GM18502 (cell line): ENCODE data around the gene C17orf58.
"Not testable (repeated sequence)": the region's sequence is repeated elsewhere in the genome, so short reads cannot be mapped to it uniquely, and the experiment has no call there.

Experiments
- ATAC-seq: cut with Tn5 transposase; IDR thresholded peaks from one replicate; pipeline ENCODE4 v1.9.1; 2021; ENCODE audit warnings: mild to moderate bottlenecking; ENCODE audit not compliant: unreplicated experiment, poor library complexity

Gene C17orf58

DNA sequence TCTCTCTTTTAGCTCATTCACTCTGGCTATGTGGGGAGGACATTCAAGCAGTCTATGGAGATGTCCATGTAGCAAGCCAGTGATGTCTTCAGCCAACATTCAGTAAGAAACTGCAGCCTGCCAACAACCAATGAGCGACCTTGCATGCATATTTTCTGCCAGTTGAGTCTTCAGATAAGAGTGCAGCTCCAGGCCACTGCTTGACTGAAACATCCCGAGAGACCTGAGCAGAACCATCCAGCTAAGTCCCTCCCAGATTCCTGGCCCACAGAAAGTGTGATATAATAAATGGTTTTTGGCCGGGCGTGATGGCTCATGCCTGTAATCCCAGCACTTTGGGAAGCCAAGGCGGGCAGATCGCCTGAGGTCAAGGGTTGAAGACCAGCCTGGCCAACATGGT lies 10.5 kb upstream of the C17orf58 start:
- ATAC-seq, result no peak

DNA sequence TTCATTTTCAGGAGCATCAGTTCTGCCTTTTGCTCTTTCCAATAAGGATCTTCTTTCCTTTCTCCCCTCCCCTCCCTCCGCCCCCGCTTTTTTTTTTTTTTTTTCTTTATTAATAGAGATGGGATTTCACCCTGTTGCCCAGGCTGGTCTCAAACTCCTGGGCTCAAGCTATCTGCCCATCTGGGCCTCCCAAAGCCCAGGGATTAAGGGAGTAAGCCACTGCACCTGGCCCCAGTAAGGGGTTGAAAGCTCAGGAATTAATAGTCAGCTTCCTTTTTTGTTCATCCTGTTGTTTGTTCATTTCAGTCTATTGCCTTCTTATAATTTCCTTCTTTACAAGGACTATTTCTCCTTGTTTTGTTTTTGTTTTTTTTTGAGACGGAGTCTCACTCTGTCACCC lies 7.9 kb upstream of the C17orf58 start:
- no peak for ATAC-seq

DNA sequence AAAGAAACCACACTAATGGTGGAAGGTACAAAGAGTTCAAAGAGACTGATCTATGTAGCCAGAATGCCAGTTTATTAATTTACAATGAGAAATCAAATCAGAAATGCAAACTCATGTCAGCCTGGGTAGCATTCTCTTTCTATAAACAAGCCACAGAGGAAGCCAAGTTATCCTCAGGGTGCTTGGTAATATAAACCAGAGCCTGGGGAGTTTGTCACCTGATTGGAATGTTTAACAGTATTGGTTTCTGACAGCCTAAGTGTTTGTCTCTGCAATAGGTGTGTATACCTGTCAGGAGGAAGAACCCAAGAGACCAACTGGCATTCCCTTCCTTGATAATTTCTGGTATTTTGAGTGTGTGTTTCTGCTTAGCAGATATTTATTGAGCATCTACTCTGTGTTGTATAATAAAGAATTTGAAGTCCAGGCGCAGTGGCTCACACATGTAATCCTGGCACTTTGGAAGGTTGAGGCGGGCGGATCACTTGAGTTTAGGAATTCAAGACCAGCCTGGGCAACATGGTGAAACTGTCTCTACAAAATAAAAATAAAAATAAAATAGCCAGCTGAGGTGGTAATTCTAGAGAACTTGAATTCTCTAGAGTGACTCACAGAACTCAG lies 3.1 kb upstream of the C17orf58 start:
- no peak for ATAC-seq

DNA sequence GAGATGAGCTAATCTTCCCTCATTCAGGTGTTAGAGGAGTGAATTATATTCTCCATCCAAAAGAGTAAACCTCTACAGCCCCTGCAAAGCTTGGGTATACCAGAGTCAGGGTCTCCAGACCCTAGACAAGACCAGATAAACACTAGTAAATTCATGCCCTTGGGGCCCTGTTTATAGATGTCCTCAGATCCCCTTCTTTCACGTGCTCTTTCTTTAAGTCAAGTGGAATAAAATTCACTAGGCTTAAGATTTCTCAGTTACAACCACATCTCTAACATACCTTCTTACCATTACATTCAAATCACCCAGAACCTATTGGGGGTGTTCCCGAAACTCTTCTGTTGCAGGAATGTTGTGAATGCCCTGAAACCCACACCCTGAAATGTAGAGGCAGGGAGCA lies 2.2 kb upstream of the C17orf58 start:
- ATAC-seq, result no peak

DNA sequence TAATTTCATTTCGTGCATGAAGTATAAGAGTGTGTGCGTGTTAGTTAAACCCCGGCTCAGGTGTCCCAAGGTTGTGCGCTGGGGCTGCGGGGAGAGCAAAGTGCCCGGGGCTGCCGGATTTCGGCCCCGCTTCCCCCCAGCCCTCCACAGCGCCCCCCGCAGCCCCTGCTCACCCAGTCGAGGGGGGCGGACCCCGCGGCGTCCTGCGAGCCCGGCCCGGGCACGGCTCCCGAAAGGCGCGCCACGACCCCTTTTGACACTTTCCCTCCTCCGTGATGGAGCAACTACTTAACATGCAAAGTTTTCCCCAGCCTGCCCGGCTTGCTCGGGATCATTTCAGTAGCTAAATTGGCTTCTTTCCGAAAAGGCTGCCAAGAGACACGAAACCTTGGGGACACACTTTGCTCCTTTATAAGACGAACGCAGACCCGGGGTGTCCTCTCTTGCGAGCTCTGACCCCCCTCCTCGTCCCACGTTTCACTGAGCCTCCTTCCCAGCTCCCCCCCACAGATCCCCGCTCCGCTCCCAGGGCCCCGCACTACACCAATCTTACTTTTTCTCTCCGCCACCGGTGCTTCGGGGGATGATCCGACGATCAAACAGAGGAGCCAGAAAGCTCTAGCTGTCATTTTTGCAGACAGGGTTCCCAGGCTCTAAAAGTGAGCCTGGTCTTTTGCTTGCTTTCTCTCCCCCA lies 552 bp downstream of the C17orf58 start:
- ATAC-seq, result no peak

DNA sequence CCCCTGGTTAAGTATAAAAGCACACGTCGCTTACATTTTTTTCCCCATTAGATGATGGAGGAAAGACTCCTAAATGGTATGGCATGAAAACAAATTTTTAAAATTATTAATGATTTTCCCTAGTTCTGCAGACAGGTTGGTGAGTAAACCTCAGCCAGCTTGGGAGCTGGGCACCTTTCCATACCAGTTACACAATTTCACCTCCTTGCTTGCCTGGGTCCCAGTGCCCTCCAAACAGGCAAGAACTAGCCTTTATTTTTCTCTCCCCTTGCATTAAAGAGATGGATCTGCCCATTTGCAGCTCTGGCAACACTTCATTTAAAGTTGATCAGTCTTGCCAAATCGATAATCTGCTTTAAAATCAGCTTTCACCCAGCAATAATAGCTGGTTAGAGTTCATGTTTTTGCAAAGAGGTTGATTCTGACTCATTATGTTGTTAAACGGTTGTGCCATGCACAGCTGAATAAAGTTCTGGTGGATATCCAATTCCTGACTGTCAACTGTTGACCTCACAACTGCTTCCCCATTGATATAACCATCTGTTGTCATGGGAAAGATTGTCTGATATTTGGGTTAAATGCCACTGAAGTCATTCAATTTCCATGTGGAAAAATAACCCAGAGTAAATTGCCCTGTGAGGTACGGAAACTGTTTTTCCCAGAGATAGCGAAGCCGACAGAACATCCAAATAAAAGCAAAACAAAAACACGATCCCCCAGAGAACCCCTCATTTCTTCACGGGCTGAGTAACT lies 1.3 kb downstream of the C17orf58 start:
- no peak for ATAC-seq

DNA sequence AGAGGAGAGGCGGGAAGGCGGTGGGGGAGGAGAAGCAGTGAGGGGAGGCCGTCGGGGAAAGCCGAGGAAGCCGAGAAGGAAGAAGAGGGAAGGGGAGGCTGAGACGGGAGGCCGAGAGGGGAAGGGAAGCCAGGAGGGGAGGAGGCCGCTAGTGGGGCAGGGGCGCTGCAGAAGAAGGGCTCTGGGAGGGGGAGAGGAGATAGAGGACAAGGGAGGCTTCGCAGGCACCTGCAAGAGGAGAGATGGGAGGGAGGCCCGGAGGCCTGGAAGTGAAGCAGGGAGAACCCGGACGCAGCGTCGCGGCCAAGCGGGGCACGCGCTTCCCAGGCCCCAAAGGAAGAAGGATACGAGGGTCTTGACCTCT lies 2.3 kb downstream of the C17orf58 start:
- ATAC-seq, result peak; percentile 2

DNA sequence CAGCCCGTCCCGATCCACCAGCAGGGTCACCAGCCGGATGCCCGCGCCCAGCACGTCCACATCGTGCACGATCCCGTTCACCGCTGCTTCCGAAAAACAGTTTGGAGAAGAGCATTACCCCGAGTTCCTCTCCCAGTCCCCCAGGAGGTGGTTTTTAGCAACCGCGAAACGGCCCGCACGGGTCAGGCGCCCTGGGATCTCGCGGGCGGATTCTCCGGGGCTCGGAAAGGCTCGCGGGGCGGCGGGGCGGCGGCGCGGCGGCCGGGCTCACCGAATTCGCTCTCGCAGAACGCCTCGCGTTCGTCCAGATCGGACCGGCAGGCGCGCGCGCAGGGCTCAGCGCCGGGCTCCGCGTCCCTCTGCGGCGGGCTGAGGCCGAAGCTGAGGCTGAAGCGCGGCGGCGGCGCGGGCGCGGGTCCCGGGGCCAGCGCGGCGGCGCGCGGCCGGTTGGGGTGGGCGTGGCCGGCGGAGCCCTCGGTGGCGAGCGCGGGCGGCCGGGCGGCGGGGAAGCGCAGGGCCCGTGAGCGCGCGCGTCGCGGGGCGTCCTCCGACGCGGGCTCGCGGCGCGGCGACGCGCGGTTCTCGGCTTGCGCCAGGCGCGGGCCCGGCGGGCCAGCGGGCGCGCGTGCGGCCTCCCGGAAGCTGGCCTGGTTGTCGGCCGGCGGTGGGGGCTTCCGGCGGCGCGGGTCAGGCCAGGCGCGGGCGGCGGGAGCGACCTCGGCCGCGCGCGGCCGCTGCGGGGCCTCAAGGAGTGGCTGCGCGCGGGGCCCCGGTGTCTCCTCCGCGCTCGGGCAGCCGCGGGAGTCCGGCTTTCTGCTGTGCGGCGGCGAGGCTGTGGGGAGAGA lies 2.9 kb downstream of the C17orf58 start:
- ATAC-seq, result peak; percentile 82

DNA sequence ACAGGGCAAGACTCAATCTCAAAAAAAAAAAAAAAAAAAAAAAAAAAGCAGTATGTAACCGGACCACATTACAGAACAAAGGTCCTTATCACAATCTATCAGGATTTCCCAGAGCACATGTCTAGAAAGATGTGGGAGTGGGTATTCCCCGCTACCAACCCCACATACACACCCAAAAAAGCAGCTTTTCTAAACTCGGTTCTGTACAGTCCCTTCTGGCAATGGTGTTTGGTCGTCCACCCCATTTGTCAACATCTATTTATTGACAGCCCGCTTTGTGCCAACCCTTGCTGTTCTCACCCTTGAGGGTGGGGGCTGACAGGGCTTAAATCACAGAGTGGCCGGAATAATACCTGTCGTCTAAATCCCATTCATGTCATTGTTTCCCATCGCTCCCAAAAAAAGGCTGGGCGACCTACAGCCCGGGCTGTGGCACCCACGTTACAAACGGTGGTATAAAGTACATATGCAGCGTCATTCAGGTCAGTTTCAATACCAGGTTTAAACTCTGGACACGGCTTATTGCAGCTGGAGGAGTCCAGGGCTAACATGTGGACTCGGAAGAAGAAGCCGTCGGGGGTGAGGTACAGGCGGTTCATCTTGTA lies 3.6 kb downstream of the C17orf58 start:
- ATAC-seq, result no peak

DNA sequence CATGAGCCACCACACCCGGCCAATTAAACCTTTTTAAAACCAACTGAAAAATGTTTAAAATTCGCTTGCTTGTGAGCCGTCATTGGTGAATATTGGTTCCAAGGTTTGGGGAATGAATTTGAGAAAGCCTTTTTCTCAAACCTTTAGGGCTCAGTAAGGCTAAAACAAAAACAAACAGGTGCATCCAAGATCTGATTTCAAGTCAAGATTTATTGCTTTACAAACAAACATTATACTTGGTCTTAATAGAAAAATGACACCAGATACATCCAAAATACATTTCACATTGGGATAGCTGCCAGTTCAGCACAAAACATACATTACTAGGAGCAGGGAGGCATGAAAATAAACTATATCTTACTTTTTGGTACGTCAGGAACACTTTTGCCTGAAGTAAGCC lies 5.4 kb downstream of the C17orf58 start:
- no peak for ATAC-seq

DNA sequence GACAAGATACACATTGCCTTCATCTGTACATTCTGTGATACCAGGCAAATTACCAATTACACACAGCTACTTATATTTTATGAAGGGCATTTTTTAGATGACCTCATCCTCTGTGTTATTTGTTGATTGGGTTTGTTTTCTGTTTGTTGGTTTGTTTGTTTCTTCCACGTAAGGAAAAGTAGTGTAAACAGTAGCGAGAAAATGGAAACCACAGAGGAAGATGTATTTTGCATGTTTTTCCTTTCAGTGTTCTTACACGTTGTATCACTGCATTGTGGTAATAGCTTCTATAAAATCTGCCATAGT lies 12.9 kb downstream of the C17orf58 start:
- ATAC-seq, result no peak

DNA sequence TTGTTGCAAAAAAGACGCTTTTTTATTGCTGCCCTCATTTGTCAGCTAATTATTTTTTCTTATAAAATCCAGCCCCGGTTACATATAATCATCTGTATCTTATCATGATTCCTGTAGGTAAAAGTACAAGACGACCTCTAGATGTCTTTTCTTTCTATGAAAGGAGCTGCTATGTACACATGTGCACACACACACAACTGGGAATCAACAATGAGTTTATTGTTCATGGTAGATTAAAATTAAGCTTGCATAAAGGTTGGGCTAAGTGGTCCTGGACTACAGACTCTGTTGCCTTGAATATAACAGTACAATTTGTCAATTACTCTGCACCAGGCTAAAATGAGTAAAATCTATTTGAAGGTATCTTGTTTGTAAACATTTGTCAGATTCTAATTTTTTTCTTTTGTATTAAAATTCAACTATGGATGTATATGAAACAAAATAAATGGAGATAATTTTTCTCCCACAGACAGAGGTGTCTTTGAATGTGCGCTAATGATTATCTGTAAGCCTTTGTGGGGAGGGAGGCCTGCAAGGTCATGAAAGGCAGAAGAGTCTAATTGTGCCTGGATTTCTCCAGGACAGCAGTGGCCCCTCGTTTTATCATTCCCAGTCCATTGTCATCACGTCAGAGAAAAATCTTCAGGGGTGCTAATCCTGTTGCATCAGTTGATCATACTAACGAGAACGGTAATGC lies 13.4 kb downstream of the C17orf58 start:
- ATAC-seq, result no peak

DNA sequence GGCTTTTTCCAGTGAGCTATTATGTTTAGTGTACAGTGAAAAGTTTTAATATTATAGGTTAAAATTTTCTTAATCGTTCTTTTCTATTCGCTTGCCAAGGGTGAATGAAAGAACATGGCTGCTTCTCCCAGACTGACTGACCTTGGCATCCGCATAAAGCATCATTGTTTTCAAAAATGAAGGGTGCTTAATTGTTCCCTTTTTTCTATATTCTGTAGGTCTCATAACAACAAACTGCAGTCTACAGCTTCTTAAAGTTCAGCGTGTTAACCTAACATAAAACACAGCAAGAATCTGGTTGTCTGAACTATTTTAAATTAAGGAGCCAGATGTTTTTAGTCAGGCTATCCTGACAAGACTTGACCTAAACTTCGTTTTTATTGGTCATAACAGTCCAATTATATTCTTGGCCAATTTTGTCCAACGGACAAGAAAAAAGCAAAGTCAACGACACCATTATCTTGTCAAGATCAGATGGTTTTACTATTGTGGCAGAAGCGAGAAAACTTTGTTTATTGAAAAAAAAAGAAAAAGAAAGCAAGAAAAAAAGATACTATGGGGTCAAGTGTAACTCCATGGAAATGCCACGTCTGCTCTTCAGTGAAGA lies 14.1 kb downstream of the C17orf58 start:
- no peak for ATAC-seq

DNA sequence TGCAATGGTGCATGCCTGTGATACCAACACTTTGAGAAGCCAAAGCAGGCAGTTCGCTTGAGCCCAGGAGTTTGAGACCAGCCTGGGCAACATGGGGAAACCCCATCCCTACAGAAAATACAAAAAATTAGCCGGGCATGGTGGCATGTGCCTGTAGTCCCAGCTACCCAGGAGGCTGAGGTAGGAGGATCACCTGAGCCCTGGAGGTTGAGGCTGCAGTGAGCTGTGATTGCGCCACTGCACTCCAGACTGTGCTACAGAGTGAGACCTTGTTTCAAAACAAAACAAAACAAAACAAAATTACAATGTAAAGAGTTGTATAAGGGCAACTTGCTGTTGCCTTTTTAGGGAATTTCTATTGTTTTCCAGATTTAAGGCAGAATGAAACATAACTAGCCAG lies 15.4 kb downstream of the C17orf58 start:
- not testable (repeated sequence) for ATAC-seq

DNA sequence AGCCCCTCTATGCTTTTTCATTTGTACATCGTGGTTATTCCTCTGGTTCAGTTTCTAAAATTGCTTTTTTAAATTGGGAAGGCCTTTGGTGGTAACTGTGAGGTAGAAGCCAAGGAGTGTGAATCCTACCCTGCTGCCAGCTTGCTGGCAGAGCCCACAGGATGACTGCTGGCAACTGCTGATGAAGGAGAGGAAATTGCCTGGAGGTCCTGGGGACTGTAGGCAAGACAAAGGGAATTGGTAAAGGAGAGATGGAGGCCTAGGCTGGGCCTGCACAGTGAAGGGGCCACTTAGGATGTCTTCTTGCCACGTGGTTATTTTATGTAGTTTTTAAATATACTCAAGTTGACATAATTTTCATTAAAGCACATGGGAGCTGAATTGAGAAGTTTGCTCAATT lies 15.8 kb downstream of the C17orf58 start:
- ATAC-seq, result no peak

DNA sequence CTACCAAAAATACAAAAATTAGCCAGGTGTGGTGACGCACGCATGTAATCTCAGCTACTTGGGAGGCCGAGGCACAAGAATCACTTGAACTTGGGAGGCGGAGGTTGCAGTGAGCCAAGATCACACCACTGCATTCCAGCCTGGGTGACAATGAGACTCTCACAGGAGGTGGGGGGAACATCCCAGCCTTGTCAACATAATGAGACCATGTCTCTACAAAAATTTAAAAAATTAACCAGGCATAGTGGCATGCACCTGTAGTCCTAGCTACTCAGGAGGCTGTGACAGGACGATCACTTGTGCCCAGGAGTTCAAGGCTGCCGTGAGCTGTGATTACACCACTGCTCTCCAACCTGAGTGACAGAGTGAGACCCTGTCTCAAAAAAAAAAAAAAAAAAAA lies 20.0 kb downstream of the C17orf58 start:
- ATAC-seq, result not testable (repeated sequence)

DNA sequence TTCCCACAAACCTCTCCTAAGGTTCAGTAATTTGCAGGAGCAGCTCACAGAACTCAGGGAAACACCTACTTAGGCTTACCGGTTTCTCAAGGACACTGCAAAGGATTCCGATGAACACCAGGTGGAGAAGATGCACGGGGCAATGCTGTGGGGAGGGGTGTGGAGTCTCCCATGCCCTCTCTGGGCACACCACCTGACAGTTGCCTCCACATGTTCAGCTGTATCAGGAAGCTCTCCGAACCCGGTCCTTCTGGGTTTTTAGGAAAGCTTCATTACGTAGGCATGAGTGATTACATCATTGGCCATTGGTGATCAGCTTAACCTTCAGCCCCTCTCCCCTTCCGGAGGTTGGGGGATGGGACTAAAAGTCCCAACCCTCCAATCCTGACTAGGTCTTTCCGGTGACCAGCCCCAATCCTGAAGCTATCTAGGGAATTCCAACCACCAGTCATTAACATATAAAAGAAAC lies 21.6 kb downstream of the C17orf58 start:
- ATAC-seq, result no peak

DNA sequence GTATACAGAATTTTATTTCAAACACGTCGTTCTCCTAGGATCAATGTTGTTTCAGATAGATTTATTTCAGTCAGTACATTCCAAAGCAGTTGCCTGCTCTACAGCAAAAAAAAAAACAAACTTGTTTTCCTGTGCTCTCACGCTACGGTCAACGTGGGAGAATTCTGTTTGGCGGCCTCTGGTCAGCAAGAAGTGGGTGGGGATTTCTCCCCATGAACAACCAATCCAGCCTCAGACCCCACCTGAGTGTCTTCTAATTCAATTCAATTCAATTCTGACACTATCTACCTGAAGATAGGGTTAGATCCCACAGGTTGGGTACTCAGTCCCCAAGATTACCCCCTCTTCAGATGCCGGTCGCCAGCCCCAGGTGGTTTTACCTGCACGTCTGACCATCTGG lies 22.1 kb downstream of the C17orf58 start:
- no peak for ATAC-seq

DNA sequence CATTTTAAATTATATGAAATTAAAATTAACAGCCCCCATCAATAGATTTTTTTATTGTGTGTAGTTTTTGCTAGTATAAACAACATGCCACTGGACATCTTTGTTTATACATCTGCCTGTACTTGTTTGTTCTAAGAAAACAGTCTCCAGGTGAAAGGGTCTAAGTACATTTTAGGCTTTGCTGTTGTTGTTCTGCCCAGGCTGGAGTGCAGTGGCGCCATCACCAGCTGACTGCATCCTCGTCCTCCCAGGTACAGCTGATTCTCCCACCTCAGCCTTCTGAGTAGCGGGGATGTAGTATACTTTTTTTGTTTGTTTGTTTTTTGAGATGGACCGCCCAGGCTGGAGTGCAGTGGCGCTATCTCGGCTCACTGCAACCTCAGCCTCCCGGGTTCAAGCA lies 25.5 kb downstream of the C17orf58 start:
- ATAC-seq, result no peak
